SK-N-MC (cell line): Measurements from ENCODE around the gene NEDD4L.

Source experiments
- DNase-seq: peaks from one replicate; pipeline ENCODE4 v3.0.0-alpha.2; 2011; ENCODE audit warnings: low read depth, low spot score
- H3K27ac ChIP-seq: fragments of 200-600 bp; sonication (generic); 2 replicates; pipeline ENCODE4 v1.5.1; 2016; ENCODE audit warnings: mixed run types
- H3K36me3 ChIP-seq: fragments of 200-600 bp; sonication (generic); 2 replicates; pipeline ENCODE4 v1.6.1; 2017; ENCODE audit warnings: antibody characterized with exemption, low read length, mixed read lengths; ENCODE audit not compliant: insufficient read depth
- H3K4me3 ChIP-seq: fragments of 200-600 bp; sonication (generic); 2 replicates; pipeline ENCODE4 v1.5.1; 2016
- H3K9ac ChIP-seq: fragments of 200-600 bp; sonication (generic); 2 replicates; pipeline ENCODE4 v1.8.0; 2017; ENCODE audit warnings: mixed run types, mixed read lengths; ENCODE audit not compliant: insufficient read length
- H3K9me3 ChIP-seq: fragments of 200-600 bp; sonication (generic); 2 replicates; pipeline ENCODE4 v1.6.1; 2017; ENCODE audit warnings: low read depth, mild to moderate bottlenecking, antibody characterized with exemption, low read length, moderate library complexity, mixed read lengths
- EZH2 ChIP-seq: fragments of 200-600 bp; sonication (generic); IDR thresholded peaks from one replicate; pipeline ENCODE4 v1.6.1; 2017; ENCODE audit warnings: antibody characterized with exemption
- FOXP2 ChIP-seq: optimal IDR thresholded peaks from 2 replicates; pipeline ENCODE3; 2011; ENCODE audit warnings: mild to moderate bottlenecking, moderate library complexity; ENCODE audit not compliant: insufficient read depth; ENCODE audit errors: extremely low read length, control extremely low read depth
- POLR2AphosphoS5 ChIP-seq: IDR thresholded peaks from 2 replicates; pipeline ENCODE4 v1.6.1; 2012; ENCODE audit warnings: mild to moderate bottlenecking, low read depth, low read length, borderline replicate concordance

The NEDD4L gene

GRCh38 chr18:58109256-58109655, 65.2 kb downstream of the NEDD4L start:
- no peaks in the 10 kb centered on the region for H3K36me3 ChIP-seq
- no peak for DNase-seq
- H3K9ac ChIP-seq = no peak overlapping the region
- no peak for TF ChIP-seq EZH2
- no peak for TF ChIP-seq FOXP2
- no peak for TF ChIP-seq POLR2AphosphoS5
- no peak overlapping the region for H3K27ac ChIP-seq
- H3K4me3 ChIP-seq = no peak overlapping the region
- H3K9me3 ChIP-seq = no peaks in the 10 kb centered on the region

GRCh38 chr18:58110398-58110797, 66.4 kb downstream of the NEDD4L start:
- H3K27ac ChIP-seq = no peak overlapping the region
- TF ChIP-seq POLR2AphosphoS5 (no peak), FOXP2 (no peak), EZH2 (no peak)
- H3K4me3 ChIP-seq = no peak overlapping the region
- no peak for DNase-seq
- no peaks in the 10 kb centered on the region for H3K9me3 ChIP-seq
- no peak overlapping the region for H3K9ac ChIP-seq
- H3K36me3 ChIP-seq = no peaks in the 10 kb centered on the region

GRCh38 chr18:58112174-58112573, 68.1 kb downstream of the NEDD4L start:
- no peak overlapping the region for H3K9ac ChIP-seq
- no peak overlapping the region for H3K4me3 ChIP-seq
- H3K9me3 ChIP-seq = no peaks in the 10 kb centered on the region
- no peak for DNase-seq
- H3K36me3 ChIP-seq = no peaks in the 10 kb centered on the region
- TF ChIP-seq POLR2AphosphoS5 (no peak), FOXP2 (no peak), EZH2 (no peak)
- H3K27ac ChIP-seq = no peak overlapping the region

- TF ChIP-seq EZH2 (no peak), FOXP2 (no peak)
- Histone ChIP-seq H3K4me3 (no peak overlapping the region), H3K9ac (no peak overlapping the region), H3K27ac (no peak overlapping the region), H3K9me3 (no peaks in the 10 kb centered on the region), H3K36me3 (no peaks in the 10 kb centered on the region)
- no peak for DNase-seq
These were observed 69.3 kb downstream of the NEDD4L start for GRCh38 chr18:58113337-58113736.

- Histone ChIP-seq H3K27ac (no peak overlapping the region), H3K9me3 (no peaks in the 10 kb centered on the region), H3K4me3 (no peak overlapping the region), H3K9ac (no peak overlapping the region), H3K36me3 (no peaks in the 10 kb centered on the region)
- DNase-seq = no peak
- TF ChIP-seq POLR2AphosphoS5 = no peak
- TF ChIP-seq EZH2 = no peak
- no peak for TF ChIP-seq FOXP2
These were observed 70.7 kb downstream of the NEDD4L start for GRCh38 chr18:58114766-58115165.

GRCh38 chr18:58116818-58117217, 72.8 kb downstream of the NEDD4L start:
- Histone ChIP-seq H3K27ac (no peak overlapping the region), H3K36me3 (no peaks in the 10 kb centered on the region), H3K4me3 (no peak overlapping the region), H3K9me3 (no peaks in the 10 kb centered on the region), H3K9ac (no peak overlapping the region)
- no peak for TF ChIP-seq POLR2AphosphoS5
- TF ChIP-seq EZH2 = no peak
- no peak for TF ChIP-seq FOXP2
- no peak for DNase-seq

- no peaks in the 10 kb centered on the region for H3K9me3 ChIP-seq
- TF ChIP-seq EZH2 (no peak), POLR2AphosphoS5 (no peak), FOXP2 (no peak)
- DNase-seq = no peak
- no peaks in the 10 kb centered on the region for H3K36me3 ChIP-seq
- no peak overlapping the region for H3K27ac ChIP-seq
- H3K4me3 ChIP-seq = no peak overlapping the region
- no peak overlapping the region for H3K9ac ChIP-seq
These were observed 73.9 kb downstream of the NEDD4L start for GRCh38 chr18:58117786-58118403.

GRCh38 chr18:58118536-58118935, 74.5 kb downstream of the NEDD4L start:
- Histone ChIP-seq H3K4me3 (no peak overlapping the region), H3K27ac (no peak overlapping the region), H3K36me3 (no peaks in the 10 kb centered on the region), H3K9me3 (no peaks in the 10 kb centered on the region), H3K9ac (no peak overlapping the region)
- TF ChIP-seq POLR2AphosphoS5 = no peak
- no peak for TF ChIP-seq EZH2
- no peak for TF ChIP-seq FOXP2
- no peak for DNase-seq

- Histone ChIP-seq H3K9me3 (no peaks in the 10 kb centered on the region), H3K4me3 (no peak overlapping the region), H3K27ac (no peak overlapping the region), H3K36me3 (no peaks in the 10 kb centered on the region), H3K9ac (no peak overlapping the region)
- TF ChIP-seq POLR2AphosphoS5 = no peak
- no peak for TF ChIP-seq FOXP2
- no peak for TF ChIP-seq EZH2
- no peak for DNase-seq
These were observed 75.8 kb downstream of the NEDD4L start for GRCh38 chr18:58119819-58120218.
